Stimulated activated naive B cell treated with anti-CD40 and anti-IgM and Interleukin-4, amounts not matched to agents 10 μg/mL and 1 μg/mL and 100 μg/mL, for 72 hours (primary cell): ENCODE results near the gene OR4D11.
"Not testable (repeated sequence)": the region's sequence is repeated elsewhere in the genome, so short reads cannot be mapped to it uniquely, and the experiment has no call there.

Experiments used
- ATAC-seq, 2 donors: fragments of 150-1000 bp; cut with Tn5 transposase; replicated peaks; 2 replicates each; pipeline ENCODE4 v1.10.0; 2021; ENCODE audit warnings: moderate library complexity in 1 of 2
- DNase-seq: peaks from one replicate; pipeline ENCODE4 v3.0.0; 2021
- H3K27ac Mint-ChIP-seq: one replicate; pipeline ENCODE4 v1.8.0; 2022; ENCODE audit warnings: mild to moderate bottlenecking, mixed read lengths
- H3K27me3 Mint-ChIP-seq, 2 donors: one replicate each; pipeline ENCODE4 v1.8.0; 2022; ENCODE audit warnings: mixed read lengths in 2 of 2
- H3K36me3 Mint-ChIP-seq, 2 donors: one replicate each; pipeline ENCODE4 v1.8.0; 2022; ENCODE audit warnings: mixed read lengths in 2 of 2, mild to moderate bottlenecking in 1 of 2
- H3K4me1 Mint-ChIP-seq, 2 donors: one replicate each; pipeline ENCODE4 v1.8.0; 2022; ENCODE audit warnings: mixed read lengths in 2 of 2, mild to moderate bottlenecking in 1 of 2
- H3K4me3 Mint-ChIP-seq, 2 donors: one replicate each; pipeline ENCODE4 v1.8.0; 2022; ENCODE audit warnings: mild to moderate bottlenecking in 2 of 2, mixed read lengths in 2 of 2, moderate library complexity in 1 of 2
- H3K9me3 Mint-ChIP-seq, 2 donors: one replicate each; pipeline ENCODE4 v1.8.0; 2022; ENCODE audit warnings: mixed read lengths in 2 of 2, mild to moderate bottlenecking in 1 of 2

OR4D11 gene

GRCh38 chr11:59503276-59503675 lies at the start of gene OR4D11:
TSS of gene OR4D11 (plus strand) at chr11:59503576. CDS start at chr11:59503576, 0 bp downstream.
- H3K27ac Mint-ChIP-seq: no peak within 1 kb of the TSS
- H3K36me3 Mint-ChIP-seq: no peaks in the 10 kb centered on the region
- peaks cover 0 to 2% of the 10 kb centered on the region in 2 donors for H3K9me3 Mint-ChIP-seq
- ATAC-seq: no peak
- H3K4me3 Mint-ChIP-seq: no peak within 1 kb of the TSS
- DNase-seq: no peak
- no peaks in the 10 kb centered on the region for H3K4me1 Mint-ChIP-seq
- peaks cover 0 to 6% of the 10 kb centered on the region in 2 donors for H3K27me3 Mint-ChIP-seq

- Mint-ChIP-seq H3K4me1 (no peaks in the 10 kb centered on the region), H3K27ac (no peak within 1 kb of the TSS), H3K36me3 (no peaks in the 10 kb centered on the region), H3K4me3 (no peak within 1 kb of the TSS), H3K9me3 (peaks cover 0 to 1% of the 10 kb centered on the region in 2 donors), H3K27me3 (peaks cover 10 to 24% of the 10 kb centered on the region in 2 donors)
- no peak for ATAC-seq
- no peak for DNase-seq
Measured at GRCh38 chr11:59456661-59457060, 46.7 kb upstream of the OR4D11 start, which contains the start of gene OR4D6. TSS of gene OR4D6 (plus strand) at chr11:59456961. CDS start at chr11:59456961, 0 bp downstream.

- no peaks in the 10 kb centered on the region for H3K36me3 Mint-ChIP-seq
- DNase-seq: no peak
- no peak overlapping the region for H3K4me3 Mint-ChIP-seq
- ATAC-seq: no peak
- H3K4me1 Mint-ChIP-seq: peaks cover 0 to 6% of the 10 kb centered on the region in 2 donors
- H3K9me3 Mint-ChIP-seq: no peaks in the 10 kb centered on the region
- H3K27ac Mint-ChIP-seq: no peak overlapping the region
- peaks cover 22 to 31% of the 10 kb centered on the region in 2 donors for H3K27me3 Mint-ChIP-seq
Measured at GRCh38 chr11:59459916-59460315, 43.5 kb upstream of the OR4D11 start.

- no peaks in the 10 kb centered on the region for H3K9me3 Mint-ChIP-seq
- no peak overlapping the region for H3K4me3 Mint-ChIP-seq
- H3K36me3 Mint-ChIP-seq: no peaks in the 10 kb centered on the region
- H3K27ac Mint-ChIP-seq: no peak overlapping the region
- DNase-seq: no peak
- no peak for ATAC-seq
- H3K27me3 Mint-ChIP-seq: peaks cover 17 to 41% of the 10 kb centered on the region in 2 donors
- H3K4me1 Mint-ChIP-seq: peaks cover 0 to 6% of the 10 kb centered on the region in 2 donors
Measured at GRCh38 chr11:59463190-59463641, 40.2 kb upstream of the OR4D11 start.

- H3K4me1 Mint-ChIP-seq: peaks cover 10 to 12% of the 10 kb centered on the region in 2 donors
- peaks cover 6 to 25% of the 10 kb centered on the region in 2 donors for H3K27me3 Mint-ChIP-seq
- H3K27ac Mint-ChIP-seq: no peak within 1 kb of the TSS
- DNase-seq: no peak
- no peak for ATAC-seq
- no peak within 1 kb of the TSS for H3K4me3 Mint-ChIP-seq
- H3K36me3 Mint-ChIP-seq: no peaks in the 10 kb centered on the region
- no peaks in the 10 kb centered on the region for H3K9me3 Mint-ChIP-seq
Measured at GRCh38 chr11:59473015-59473414, 30.4 kb upstream of the OR4D11 start, which contains the start of gene OR4D10. TSS of gene OR4D10 (plus strand) at chr11:59473315. CDS start at chr11:59477430, 4,115 bp downstream.

- Mint-ChIP-seq H3K36me3 (no peaks in the 10 kb centered on the region), H3K4me1 (peaks cover 10 to 12% of the 10 kb centered on the region in 2 donors), H3K27me3 (peaks cover 0 to 17% of the 10 kb centered on the region in 2 donors), H3K27ac (no peak overlapping the region), H3K9me3 (no peaks in the 10 kb centered on the region), H3K4me3 (no peak overlapping the region)
- DNase-seq (no peak), ATAC-seq (no peak)
Measured at GRCh38 chr11:59475176-59475575, 28.2 kb upstream of the OR4D11 start.

- ATAC-seq (no peak), DNase-seq (no peak)
- no peak overlapping the region for H3K27ac Mint-ChIP-seq
- no peaks in the 10 kb centered on the region for H3K9me3 Mint-ChIP-seq
- no peaks in the 10 kb centered on the region for H3K36me3 Mint-ChIP-seq
- H3K4me1 Mint-ChIP-seq: peaks cover 10 to 12% of the 10 kb centered on the region in 2 donors
- H3K27me3 Mint-ChIP-seq: peaks cover 0 to 8% of the 10 kb centered on the region in 2 donors
- no peak overlapping the region for H3K4me3 Mint-ChIP-seq
Measured at GRCh38 chr11:59479906-59480305, 23.5 kb upstream of the OR4D11 start.

GRCh38 chr11:59480359-59480758 lies 23.0 kb upstream of the OR4D11 start:
- H3K4me3 Mint-ChIP-seq: no peak overlapping the region
- no peaks in the 10 kb centered on the region for H3K36me3 Mint-ChIP-seq
- H3K27me3 Mint-ChIP-seq: peaks cover 0 to 5% of the 10 kb centered on the region in 2 donors
- ATAC-seq (no peak), DNase-seq (no peak)
- no peak overlapping the region for H3K27ac Mint-ChIP-seq
- H3K4me1 Mint-ChIP-seq: peaks cover 9 to 10% of the 10 kb centered on the region in 2 donors
- no peaks in the 10 kb centered on the region for H3K9me3 Mint-ChIP-seq

- H3K27ac Mint-ChIP-seq: no peak overlapping the region
- H3K27me3 Mint-ChIP-seq: peaks cover 0 to 6% of the 10 kb centered on the region in 2 donors
- no peak overlapping the region for H3K4me3 Mint-ChIP-seq
- H3K9me3 Mint-ChIP-seq: peaks cover 0 to 2% of the 10 kb centered on the region in 2 donors
- ATAC-seq (no peak), DNase-seq (no peak)
- no peaks in the 10 kb centered on the region for H3K36me3 Mint-ChIP-seq
- no peaks in the 10 kb centered on the region for H3K4me1 Mint-ChIP-seq
Measured at GRCh38 chr11:59501931-59502330, 1.4 kb upstream of the OR4D11 start.

GRCh38 chr11:59510941-59511589 lies 7.7 kb downstream of the OR4D11 start, which contains the start of gene OR4D9:
TSS of gene OR4D9 (plus strand) at chr11:59511539. CDS start at chr11:59514913, 3,374 bp downstream.
- Mint-ChIP-seq H3K4me1 (peaks cover 4 to 5% of the 10 kb centered on the region in 2 donors), H3K36me3 (no peaks in the 10 kb centered on the region), H3K4me3 (no peak within 1 kb of the TSS), H3K9me3 (no peaks in the 10 kb centered on the region), H3K27me3 (peaks cover 7 to 10% of the 10 kb centered on the region in 2 donors), H3K27ac (no peak within 1 kb of the TSS)
- no peak for DNase-seq
- ATAC-seq: peak in 1 of 2 donors; percentile 27

GRCh38 chr11:59511675-59512074 lies 8.3 kb downstream of the OR4D11 start:
- H3K4me3 Mint-ChIP-seq: no peak overlapping the region
- H3K36me3 Mint-ChIP-seq: no peaks in the 10 kb centered on the region
- H3K4me1 Mint-ChIP-seq: peaks cover 4 to 5% of the 10 kb centered on the region in 2 donors
- H3K27me3 Mint-ChIP-seq: peaks cover 7 to 10% of the 10 kb centered on the region in 2 donors
- no peak overlapping the region for H3K27ac Mint-ChIP-seq
- ATAC-seq (no peak), DNase-seq (no peak)
- no peaks in the 10 kb centered on the region for H3K9me3 Mint-ChIP-seq

GRCh38 chr11:59520139-59520538 lies 16.8 kb downstream of the OR4D11 start:
- H3K9me3 Mint-ChIP-seq, H3K27ac Mint-ChIP-seq, H3K4me1 Mint-ChIP-seq, H3K4me3 Mint-ChIP-seq, ATAC-seq, H3K36me3 Mint-ChIP-seq, DNase-seq: not testable (repeated sequence)
- peaks cover 4 to 11% of the 10 kb centered on the region in 2 donors for H3K27me3 Mint-ChIP-seq

GRCh38 chr11:59520741-59521140 lies 17.4 kb downstream of the OR4D11 start:
- Mint-ChIP-seq H3K9me3 (no peaks in the 10 kb centered on the region), H3K4me1 (no peaks in the 10 kb centered on the region), H3K36me3 (no peaks in the 10 kb centered on the region)

GRCh38 chr11:59523541-59523940 lies 20.2 kb downstream of the OR4D11 start:
- peaks cover 5% of the 10 kb centered on the region in 2 donors for H3K27me3 Mint-ChIP-seq
- H3K36me3 Mint-ChIP-seq: no peaks in the 10 kb centered on the region
- ATAC-seq (no peak), DNase-seq (no peak)
- no peak overlapping the region for H3K4me3 Mint-ChIP-seq
- no peaks in the 10 kb centered on the region for H3K4me1 Mint-ChIP-seq
- no peak overlapping the region for H3K27ac Mint-ChIP-seq
- H3K9me3 Mint-ChIP-seq: no peaks in the 10 kb centered on the region

More at GRCh38 chr11:59520741-59521140, 17.4 kb downstream of the OR4D11 start:
- H3K4me3 Mint-ChIP-seq: no peak overlapping the region
- no peak overlapping the region for H3K27ac Mint-ChIP-seq
- H3K27me3 Mint-ChIP-seq: peaks cover 5% of the 10 kb centered on the region in 2 donors
- no peak for ATAC-seq
- no peak for DNase-seq

- Mint-ChIP-seq H3K27ac (no peak overlapping the region), H3K36me3 (no peaks in the 10 kb centered on the region), H3K4me3 (no peak overlapping the region), H3K4me1 (no peaks in the 10 kb centered on the region), H3K27me3 (peaks cover 12 to 14% of the 10 kb centered on the region in 2 donors), H3K9me3 (no peaks in the 10 kb centered on the region)
- ATAC-seq (no peak), DNase-seq (no peak)
Measured at GRCh38 chr11:59528711-59529110, 25.3 kb downstream of the OR4D11 start.
